ENCODE measurements around the gene RABGAP1L.

DNA sequence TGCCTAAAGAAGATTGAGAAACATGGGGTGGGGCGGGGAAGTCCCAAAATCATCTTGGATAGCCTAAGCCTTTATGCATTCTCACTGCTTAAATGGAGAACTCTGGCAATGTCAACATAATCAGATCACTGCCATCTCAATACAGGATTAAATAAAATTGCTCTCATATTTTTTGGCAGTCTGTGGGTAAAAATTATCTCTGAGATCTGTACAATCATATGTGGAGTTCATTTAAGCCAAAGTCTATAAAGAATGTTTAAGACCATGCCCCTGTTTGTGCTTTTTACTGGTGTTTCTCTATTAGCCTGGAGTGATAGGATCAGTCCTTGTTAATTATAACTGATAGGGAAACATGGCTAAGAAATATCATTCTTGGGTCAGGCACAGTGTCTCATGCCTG is 424.8 kb downstream of the RABGAP1L start:
- TF ChIP-seq POLR2AphosphoS5 (IDR thresholded peaks at IDR 0.05; ENCODE audit: borderline replicate concordance, low read depth, low read length) = no peak
- TF ChIP-seq EZH2 (IDR thresholded peaks at IDR 0.05) = no peak
- TF ChIP-seq FOXP2 (optimal IDR thresholded peaks at IDR 0.05; ENCODE audit: control extremely low read depth, extremely low read length, insufficient read depth) = no peak
